HG03432 (cell line): ENCODE results near the gene CRK.

Experiments used
- ATAC-seq: cut with Tn5 transposase; IDR thresholded peaks from one replicate; pipeline ENCODE4 v1.9.1; 2021; ENCODE audit warnings: mild to moderate bottlenecking, moderate library complexity; ENCODE audit not compliant: unreplicated experiment

The CRK gene

GRCh38 chr17:1486802-1487695, 31.0 kb upstream of the CRK start:
- no peak for ATAC-seq

DNA sequence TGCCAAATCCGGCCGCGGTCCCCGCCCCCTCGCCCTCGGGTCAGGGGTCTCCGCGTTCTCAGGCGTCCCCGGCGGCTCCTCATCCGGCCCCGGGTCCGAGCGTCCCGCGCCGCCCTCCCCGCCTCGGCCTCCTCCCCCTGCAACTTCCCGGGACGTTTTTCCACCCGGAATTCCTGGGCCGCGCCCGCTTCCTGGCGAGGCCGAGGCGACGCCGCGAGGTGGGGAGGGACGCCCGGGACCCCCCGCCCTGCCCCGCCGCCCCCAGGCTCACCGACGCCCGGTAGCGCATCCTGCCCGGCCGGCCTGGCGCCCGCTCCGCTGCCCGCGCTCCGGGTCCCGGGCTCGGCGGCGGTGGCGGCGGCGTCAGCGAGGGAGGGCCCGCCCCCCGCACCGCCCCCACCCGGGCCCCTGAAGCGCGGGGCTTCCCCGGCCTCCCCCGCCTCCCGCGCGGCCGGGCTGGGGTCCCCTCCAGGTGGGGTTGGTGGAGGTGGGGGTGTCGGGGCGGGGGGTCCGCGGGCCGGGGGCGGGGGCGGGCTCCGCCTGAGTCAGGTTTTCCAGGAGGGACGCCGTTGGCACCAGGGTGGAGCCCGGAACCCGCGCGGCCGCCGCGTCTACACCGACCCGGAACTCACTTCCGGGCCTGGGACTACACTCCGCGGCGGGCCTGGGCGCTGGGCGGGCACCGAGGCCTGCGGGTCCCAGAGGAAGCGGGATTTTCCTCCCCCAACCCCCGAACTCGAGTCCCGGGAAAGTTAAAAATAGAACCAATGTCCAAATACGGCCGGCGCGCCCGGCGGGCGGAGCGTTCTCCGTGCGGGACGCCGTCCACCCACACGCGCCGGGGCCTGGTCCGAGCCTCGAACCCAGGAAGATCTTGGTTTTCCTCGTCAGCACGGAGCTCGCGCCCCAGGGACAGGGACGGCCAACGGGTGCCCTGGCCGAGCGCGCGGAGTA, 29.7 kb upstream of the CRK start:
- no peak for ATAC-seq

DNA sequence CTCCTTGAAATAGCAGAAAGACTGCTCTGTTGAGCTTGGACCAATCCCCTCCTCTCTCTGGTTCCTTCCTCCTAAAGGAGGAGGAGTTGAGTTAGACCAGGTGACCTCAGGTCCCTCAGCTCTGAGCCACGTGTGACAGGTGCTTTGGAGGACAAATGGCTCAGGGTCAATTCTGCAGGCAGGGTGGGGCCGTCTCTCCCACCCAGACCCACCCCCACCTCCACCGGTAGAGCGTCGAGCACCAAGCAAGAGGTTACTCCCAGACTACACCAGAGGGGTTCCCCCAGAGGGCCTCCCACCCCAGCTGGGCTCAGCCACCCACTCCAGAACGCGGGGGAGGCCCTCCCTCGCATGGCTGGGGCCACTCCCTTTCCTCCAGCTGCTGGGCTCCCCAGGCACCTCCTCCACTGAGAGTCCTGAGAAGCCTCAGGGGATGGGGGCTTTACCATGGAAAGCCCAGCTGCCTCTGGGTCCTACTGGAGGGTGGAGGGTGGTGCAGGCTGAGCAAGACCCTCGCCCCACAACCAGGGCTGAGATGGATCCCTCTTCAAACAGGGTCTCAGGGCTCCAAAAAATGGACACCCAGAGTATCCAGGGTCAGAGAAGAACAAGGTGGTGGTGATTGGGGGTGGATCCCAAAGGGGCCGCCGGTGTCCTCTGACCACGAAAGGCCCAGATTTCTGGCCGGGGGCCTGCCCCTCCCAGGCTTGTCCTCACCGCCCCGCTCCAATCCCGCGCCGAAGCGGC, 28.8 kb upstream of the CRK start:
- peak; percentile 37 for ATAC-seq

DNA sequence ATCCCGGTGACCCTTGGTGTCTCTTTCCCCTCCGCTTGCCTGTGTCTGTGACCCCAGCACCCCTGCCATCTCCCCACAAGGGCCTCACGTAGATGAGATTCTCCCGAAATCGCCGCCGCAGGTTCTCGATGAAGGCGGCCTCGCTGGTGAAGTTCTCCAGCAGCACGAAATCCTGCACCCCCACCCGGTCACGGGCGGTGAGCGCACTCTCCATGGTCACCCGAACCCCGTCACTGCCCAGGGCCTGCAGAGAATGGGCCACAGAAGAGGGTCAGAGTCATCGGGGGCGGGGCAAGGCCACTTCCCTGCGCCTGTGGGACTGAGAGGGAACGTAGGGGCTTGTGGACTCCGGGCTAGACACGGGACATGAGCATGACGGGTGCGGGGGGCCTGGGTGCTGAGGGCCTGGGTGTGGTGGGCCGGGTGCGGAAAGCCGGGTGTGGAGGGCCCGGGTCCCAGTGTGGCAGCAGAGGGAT, 28.1 kb upstream of the CRK start:
- ATAC-seq = no peak

DNA sequence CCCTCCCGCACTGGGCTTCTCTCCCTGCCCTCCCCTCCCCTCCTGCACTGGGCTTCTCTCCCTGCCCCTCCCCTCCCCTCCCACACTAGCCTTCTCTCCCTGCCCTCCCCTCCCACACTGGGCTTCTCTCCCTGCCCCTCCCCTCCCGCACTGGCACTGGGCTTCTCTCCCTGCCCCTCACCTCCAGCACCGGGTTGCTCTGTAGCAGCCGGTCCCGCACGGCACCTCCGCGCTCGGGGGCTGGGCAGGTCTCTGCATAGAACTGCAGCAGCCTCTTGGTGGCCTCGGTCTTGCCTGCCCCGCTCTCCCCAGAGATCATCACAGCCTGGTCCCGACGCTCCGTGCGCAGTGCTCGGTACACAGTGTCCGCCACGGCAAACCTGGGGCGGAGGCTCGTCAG, 26.6 kb upstream of the CRK start:
- no peak for ATAC-seq

- ATAC-seq = no peak
These were observed 25.7 kb upstream of the CRK start for GRCh38 chr17:1481736-1482135.

GRCh38 chr17:1480747-1481465, 24.9 kb upstream of the CRK start:
- no peak for ATAC-seq

- no peak for ATAC-seq
These were observed 22.4 kb upstream of the CRK start for GRCh38 chr17:1478418-1478817.

- peak; percentile 11 for ATAC-seq
These were observed 19.4 kb upstream of the CRK start for GRCh38 chr17:1475321-1475854.

GRCh38 chr17:1474402-1475189, 18.6 kb upstream of the CRK start:
- peak; percentile 59 for ATAC-seq

GRCh38 chr17:1473841-1474240, 17.8 kb upstream of the CRK start:
- no peak for ATAC-seq

- ATAC-seq = no peak
These were observed 17.1 kb upstream of the CRK start for GRCh38 chr17:1473170-1473569.

DNA sequence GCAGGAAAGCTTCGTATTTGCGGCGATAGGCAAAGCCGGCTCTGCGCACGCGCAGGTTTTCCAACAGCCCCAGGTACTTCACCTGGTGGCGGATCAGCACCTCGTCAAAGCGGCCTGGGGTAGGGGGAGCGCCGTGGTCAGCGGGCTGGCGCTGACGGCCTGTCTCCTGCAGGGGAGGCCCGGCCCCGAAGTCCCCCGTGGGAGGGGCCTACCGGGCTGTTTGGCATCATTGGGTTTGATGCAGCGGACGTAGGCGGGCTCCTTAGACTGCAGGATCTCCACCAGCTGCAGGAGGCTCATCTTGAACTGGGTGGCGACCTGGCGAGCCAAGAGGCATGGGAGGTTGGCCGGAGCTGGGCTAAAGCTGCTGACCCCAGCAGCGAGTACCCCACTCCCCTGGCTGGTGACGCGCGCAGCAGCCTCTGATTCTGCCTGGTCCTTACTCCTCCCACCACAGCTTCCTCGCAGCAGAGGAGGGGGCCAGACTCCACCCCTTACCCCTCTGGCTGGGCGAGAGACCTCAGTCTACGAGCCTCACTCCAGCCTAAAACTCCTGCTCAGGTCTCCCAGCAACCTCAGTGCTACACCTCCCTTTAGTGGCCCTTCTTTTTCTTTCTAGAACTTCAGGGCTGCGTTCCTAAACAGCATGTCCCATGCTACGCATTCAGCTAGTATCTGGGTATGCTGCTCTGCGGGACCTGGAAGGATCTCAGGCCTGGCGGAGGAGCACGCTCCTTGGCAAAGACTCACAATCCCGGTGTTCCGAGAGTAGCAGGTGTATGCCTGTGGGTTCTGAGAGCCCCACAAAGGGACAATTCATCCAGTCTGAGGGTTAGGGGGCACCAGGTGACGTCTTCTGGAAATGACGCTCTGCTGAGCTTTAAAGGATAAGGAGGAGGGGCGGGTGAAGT, 16.1 kb upstream of the CRK start:
- ATAC-seq = no peak

GRCh38 chr17:1471490-1471889, 15.5 kb upstream of the CRK start:
- no peak for ATAC-seq

GRCh38 chr17:1470755-1471462, 14.9 kb upstream of the CRK start:
- ATAC-seq = no peak

DNA sequence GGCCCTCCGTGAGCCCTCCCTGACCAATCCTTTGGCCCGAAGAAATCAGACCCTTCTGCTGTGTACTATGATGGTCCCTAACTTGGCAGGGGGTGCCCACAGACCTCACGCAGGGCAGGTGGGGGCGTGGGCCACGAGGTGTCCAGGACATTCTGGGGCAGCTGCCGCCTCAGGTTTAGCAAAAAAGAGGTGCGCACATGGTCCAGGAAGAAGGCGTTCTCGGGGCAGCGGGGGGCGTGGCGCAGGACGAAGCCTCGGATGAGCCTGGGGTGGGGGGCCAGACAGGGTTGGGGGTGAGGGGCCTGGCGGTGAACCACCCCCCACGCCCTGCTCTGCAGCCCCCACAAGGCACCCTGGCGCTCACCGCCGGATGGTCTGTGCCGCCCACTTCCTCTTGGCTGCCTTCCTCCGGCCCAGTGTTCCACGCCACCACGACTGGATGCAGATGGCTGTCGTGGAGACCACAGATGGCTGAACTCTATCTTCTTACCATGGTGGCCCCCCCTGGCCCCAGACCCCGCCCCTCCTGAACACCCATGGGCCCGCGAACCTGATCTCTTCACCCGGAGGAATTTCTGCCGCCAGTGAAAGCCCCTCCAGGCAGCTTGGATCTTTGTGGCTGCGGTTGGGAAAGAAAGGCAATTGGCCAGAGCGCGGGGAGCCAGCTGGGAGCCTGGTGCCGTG, 14.2 kb upstream of the CRK start:
- no peak for ATAC-seq
